IMR-90 (cell line): ENCODE data around the gene MRPL23. TPM values are rescaled to one million over a fixed set of nuclear protein-coding genes. Genes with fewer than 3 reads are reported as not detected.

Experiments
- ATAC-seq: fragments of 200-7000 bp; cut with Tn5 transposase; 2 replicates; pipeline ENCODE4 v1.9.1; 2020; ENCODE audit warnings: low read depth, mild to moderate bottlenecking, moderate library complexity
- BruUV-seq: library from RNA; stranded (reverse); fragments of 400-500 nt; replicated peaks from 2 replicates; lab custom pipeline; 2021; lab: Mats Ljungman, UMichigan
- CTCF ChIA-PET: fragments of 300-600 bp; formaldehyde crosslinking; extraction: SDS; loops from one replicate; lab custom pipeline; 2021; ENCODE audit warnings: antibody characterized with exemption; lab: Yijun Ruan, JAX
- POLR2A ChIA-PET: fragments of 300-600 bp; sonication (Branson Sonifier 250); formaldehyde crosslinking; loops from one replicate; lab custom pipeline; 2022; ENCODE audit warnings: antibody characterized with exemption; ENCODE audit not compliant: unreplicated experiment; lab: Charles Lee
- DNase-seq: peaks from one replicate; pipeline ENCODE4 v3.0.0; 2013
- H2AFZ ChIP-seq: replicated peaks from 2 replicates; pipeline ENCODE3; 2013; ENCODE audit warnings: low read length, mild to moderate bottlenecking; ENCODE audit not compliant: poor library complexity
- H2AK5ac ChIP-seq: 2 replicates; pipeline ENCODE4 v1.6.1; 2013; ENCODE audit warnings: low read depth, low read length, inconsistent platforms
- H2AK9ac ChIP-seq: replicated peaks from 2 replicates; pipeline ENCODE3; 2013; ENCODE audit warnings: mild to moderate bottlenecking, low read depth, low read length, moderate library complexity; ENCODE audit not compliant: poor library complexity
- H2BK120ac ChIP-seq: 2 replicates; pipeline ENCODE4 v1.6.1; 2013; ENCODE audit warnings: low read depth, low read length, inconsistent platforms
- H2BK15ac ChIP-seq: 3 replicates; pipeline ENCODE4 v1.6.1; 2013; ENCODE audit warnings: low read depth, low read length, inconsistent platforms
- H2BK20ac ChIP-seq: 2 replicates; pipeline ENCODE4 v1.6.1; 2013; ENCODE audit warnings: low read depth, mild to moderate bottlenecking, inconsistent platforms, low read length, moderate library complexity
- H2BK5ac ChIP-seq: 2 replicates; pipeline ENCODE4 v1.6.1; 2013; ENCODE audit warnings: mild to moderate bottlenecking, low read depth, low read length, inconsistent platforms; ENCODE audit not compliant: poor library complexity, severe bottlenecking
- H3K14ac ChIP-seq: replicated peaks from 2 replicates; pipeline ENCODE4 v1.6.1; 2013; ENCODE audit warnings: low read depth, low read length, inconsistent platforms
- H3K18ac ChIP-seq: 2 replicates; pipeline ENCODE4 v1.6.1; 2013; ENCODE audit warnings: low read depth, low read length, control low read depth
- H3K23ac ChIP-seq: 2 replicates; pipeline ENCODE4 v1.6.1; 2013; ENCODE audit warnings: low read depth, low read length, inconsistent platforms
- H3K27ac ChIP-seq: 2 replicates; pipeline ENCODE4 v1.5.1; 2013; ENCODE audit warnings: mild to moderate bottlenecking, control low read depth, low read length; ENCODE audit not compliant: insufficient read depth
- H3K27me3 ChIP-seq: 2 replicates; pipeline ENCODE4 v1.6.1; 2013; ENCODE audit warnings: low read length; ENCODE audit not compliant: control insufficient read depth, insufficient read depth
- H3K36me3 ChIP-seq: 2 replicates; pipeline ENCODE4 v1.6.1; 2013; ENCODE audit warnings: low read length, mixed read lengths; ENCODE audit not compliant: control insufficient read depth, insufficient read depth
- H3K4ac ChIP-seq: 2 replicates; pipeline ENCODE4 v1.6.1; 2013; ENCODE audit warnings: low read depth, low read length, inconsistent platforms
- H3K4me1 ChIP-seq: 2 replicates; pipeline ENCODE4 v1.6.1; 2013; ENCODE audit warnings: low read length, mixed read lengths; ENCODE audit not compliant: control insufficient read depth, insufficient read depth
- H3K4me2 ChIP-seq: 2 replicates; pipeline ENCODE4 v1.6.1; 2013; ENCODE audit warnings: low read depth, mild to moderate bottlenecking, control low read depth, low read length, moderate library complexity
- H3K4me3 ChIP-seq: 2 replicates; pipeline ENCODE4 v1.5.1; 2013; ENCODE audit warnings: low read depth, mild to moderate bottlenecking, control low read depth, low read length, moderate library complexity; ENCODE audit not compliant: insufficient read depth
- H3K56ac ChIP-seq: 2 replicates; pipeline ENCODE4 v1.6.1; 2013; ENCODE audit warnings: low read length, inconsistent platforms; ENCODE audit not compliant: insufficient read depth; ENCODE audit errors: extremely low read depth
- H3K79me1 ChIP-seq, 2 experiments: 2 replicates each; pipeline ENCODE4 v1.6.1; 2013; ENCODE audit warnings: low read length in 2 of 2, inconsistent platforms in 1 of 2, low read depth in 1 of 2
- H3K9ac ChIP-seq: 2 replicates; pipeline ENCODE4 v1.6.1; 2013; ENCODE audit warnings: low read depth, low read length, control low read depth
- H3K9me1 ChIP-seq: 2 replicates; pipeline ENCODE4 v1.6.1; 2013; ENCODE audit warnings: low read length, inconsistent platforms; ENCODE audit not compliant: insufficient read depth
- H3K9me3 ChIP-seq: 2 replicates; pipeline ENCODE4 v1.6.1; 2013; ENCODE audit warnings: low read length; ENCODE audit not compliant: control insufficient read depth, insufficient read depth
- H4K20me1 ChIP-seq: 2 replicates; pipeline ENCODE4 v1.6.1; 2013; ENCODE audit warnings: low read length, inconsistent platforms; ENCODE audit not compliant: insufficient read depth
- H4K5ac ChIP-seq: 2 replicates; pipeline ENCODE4 v1.6.1; 2013; ENCODE audit warnings: mild to moderate bottlenecking, low read depth, low read length, control low read depth
- H4K8ac ChIP-seq, 2 experiments: 2 replicates each; pipeline ENCODE4 v1.6.1; 2013; ENCODE audit warnings: low read depth in 2 of 2, low read length in 2 of 2, control low read depth in 1 of 2, inconsistent platforms in 1 of 2
- H4K91ac ChIP-seq: 2 replicates; pipeline ENCODE4 v1.6.1; 2013; ENCODE audit warnings: low read depth, low read length, inconsistent platforms; ENCODE audit not compliant: insufficient read depth
- BHLHE40 ChIP-seq: fragments of 150-350 bp; IDR thresholded peaks from 2 replicates; pipeline ENCODE4 v1.6.1; 2016; ENCODE audit warnings: mild to moderate bottlenecking, low read depth, low read length
- CEBPB ChIP-seq: IDR thresholded peaks from 2 replicates; pipeline ENCODE4 v1.6.1; 2012; ENCODE audit warnings: low read depth, low read length, improper control_type of control experiment
- CHD1 ChIP-seq: IDR thresholded peaks from 2 replicates; pipeline ENCODE4 v1.6.1; 2012; ENCODE audit warnings: low read depth, low read length, improper control_type of control experiment
- FOS ChIP-seq: fragments of 150-350 bp; IDR thresholded peaks from 2 replicates; pipeline ENCODE4 v1.6.1; 2016; ENCODE audit warnings: low read depth, low read length
- MAFK ChIP-seq: IDR thresholded peaks from 2 replicates; pipeline ENCODE4 v1.6.1; 2012; ENCODE audit warnings: low read depth, low read length, improper control_type of control experiment
- MAZ ChIP-seq: IDR thresholded peaks from 2 replicates; pipeline ENCODE4 v1.6.1; 2012; ENCODE audit warnings: low read depth, mild to moderate bottlenecking, low read length, improper control_type of control experiment, moderate library complexity, borderline replicate concordance
- MXI1 ChIP-seq: IDR thresholded peaks from 2 replicates; pipeline ENCODE4 v1.6.1; 2012; ENCODE audit warnings: low read depth, mild to moderate bottlenecking, low read length, moderate library complexity, borderline replicate concordance
- NFE2L2 ChIP-seq: fragments of 150-350 bp; IDR thresholded peaks from 2 replicates; pipeline ENCODE4 v1.6.1; 2016; ENCODE audit warnings: low read depth, mild to moderate bottlenecking, low read length
- POLR2A ChIP-seq: IDR thresholded peaks from 2 replicates; pipeline ENCODE4 v1.6.1; 2012; ENCODE audit warnings: mild to moderate bottlenecking, low read depth, low read length
- RAD21 ChIP-seq: IDR thresholded peaks from 2 replicates; pipeline ENCODE4 v1.6.1; 2012; ENCODE audit warnings: low read length, improper control_type of control experiment
- RCOR1 ChIP-seq: IDR thresholded peaks from 2 replicates; pipeline ENCODE4 v1.6.1; 2012; ENCODE audit warnings: mild to moderate bottlenecking, low read length, improper control_type of control experiment; ENCODE audit not compliant: insufficient replicate concordance
- RFX5 ChIP-seq: IDR thresholded peaks from 2 replicates; pipeline ENCODE4 v1.8.0; 2012; ENCODE audit warnings: low read depth, mild to moderate bottlenecking, low read length, moderate library complexity
- WGBS, 2 experiments: methylation state at CpG; one replicate each; pipeline versions ENCODE4 v1.1.5 to v1.1.7; 2013; ENCODE audit warnings: missing lambda C conversion rate in 2 of 2; ENCODE audit not compliant: insufficient read length in 1 of 2; ENCODE audit errors: extremely low coverage in 2 of 2; 5-methylcytosine and 5-hydroxymethylcytosine counted together
- dilution Hi-C: fragments of 300-500 bp; cut with HindIII; formaldehyde crosslinking; loops from one replicate; pipeline ENCODE4 v1.14.3; 2018; ENCODE audit warnings: low sequenced_read_pairs; ENCODE audit not compliant: unreplicated experiment
- in situ Hi-C: fragments of 300-500 bp; cut with MboI; formaldehyde crosslinking; loops from 3 replicates; pipeline ENCODE4 v1.14.3; 2019; ENCODE audit warnings: low sequenced_read_pairs, inconsistent platforms, mixed read lengths
- intact Hi-C: fragments of 100-400 bp; cut with micrococcal nuclease; formaldehyde crosslinking; loops from 2 replicates; pipeline ENCODE4 v1.10.0; 2022
- polyA plus RNA-seq, 3 experiments: library from polyadenylated mRNA; depleted of rRNA; stranded (reverse); fragments of >200 nt; gene quantifications; 2 replicates each; pipeline ENCODE4 v1.2.3, GENCODE V29; 2012; ENCODE audit warnings: low replicate concordance in 1 of 3
- total RNA-seq: library from RNA; depleted of rRNA; stranded (reverse); fragments of >200 nt; gene quantifications from 2 replicates; pipeline ENCODE4 v1.2.3, GENCODE V29; 2012
- TF ChIP-seq, protein P1 (sequence below): conservative IDR thresholded peaks from 2 replicates; pipeline ENCODE4 v1.5.1; 2012; ENCODE audit warnings: mild to moderate bottlenecking, low read depth, low read length, improper control_type of control experiment
- TF ChIP-seq, protein P2 (sequence below): fragments of 150-350 bp; IDR thresholded peaks from 2 replicates; pipeline ENCODE4 v1.6.1; 2016; ENCODE audit warnings: low read depth, mild to moderate bottlenecking, low read length, moderate library complexity, borderline replicate concordance

Gene MRPL23
- total and polyA plus RNA-seq, 2 of the 4 experiments (the other 2 are of a cell fraction): 68.4 to 114 TPM

DNA sequence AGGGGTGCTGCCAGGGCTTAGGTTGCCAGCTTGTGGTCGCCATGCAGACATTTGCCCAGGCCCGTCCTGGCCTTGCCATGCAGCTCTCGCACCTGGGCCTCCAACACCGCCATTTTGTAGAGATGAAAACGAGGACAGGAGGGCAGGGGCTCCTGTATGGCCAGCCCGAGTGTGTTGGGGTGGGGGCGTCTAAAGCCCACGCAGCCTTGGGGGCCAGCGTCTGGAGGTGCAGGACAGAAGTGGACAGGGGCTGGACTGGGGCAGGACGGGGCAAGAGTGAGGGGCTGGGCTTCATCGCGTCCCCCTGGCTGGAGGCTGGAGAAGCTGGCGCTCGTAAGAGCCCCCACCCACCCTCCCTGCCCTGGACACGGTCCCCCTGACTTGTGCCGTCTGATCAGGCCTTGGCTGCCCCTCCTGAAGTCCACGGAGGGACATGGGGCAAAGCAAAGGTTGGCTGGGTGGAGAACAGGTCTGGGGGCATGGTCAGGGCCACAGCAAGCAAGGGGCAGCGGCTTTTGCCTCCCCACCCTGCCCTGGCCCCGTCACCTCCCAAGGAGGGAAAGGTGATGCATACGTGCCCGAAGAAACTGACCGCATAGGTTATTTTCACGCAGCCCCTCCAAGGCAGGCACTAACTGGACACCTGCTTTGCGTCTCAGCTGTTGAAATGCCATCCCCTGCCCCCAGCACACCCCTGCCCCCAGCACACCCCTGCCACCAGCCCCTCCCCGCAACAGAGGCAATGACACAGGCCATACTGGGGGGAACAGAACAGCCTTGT is 26.8 kb upstream of the MRPL23 start (continued):
- no peak for TF ChIP-seq RFX5

DNA sequence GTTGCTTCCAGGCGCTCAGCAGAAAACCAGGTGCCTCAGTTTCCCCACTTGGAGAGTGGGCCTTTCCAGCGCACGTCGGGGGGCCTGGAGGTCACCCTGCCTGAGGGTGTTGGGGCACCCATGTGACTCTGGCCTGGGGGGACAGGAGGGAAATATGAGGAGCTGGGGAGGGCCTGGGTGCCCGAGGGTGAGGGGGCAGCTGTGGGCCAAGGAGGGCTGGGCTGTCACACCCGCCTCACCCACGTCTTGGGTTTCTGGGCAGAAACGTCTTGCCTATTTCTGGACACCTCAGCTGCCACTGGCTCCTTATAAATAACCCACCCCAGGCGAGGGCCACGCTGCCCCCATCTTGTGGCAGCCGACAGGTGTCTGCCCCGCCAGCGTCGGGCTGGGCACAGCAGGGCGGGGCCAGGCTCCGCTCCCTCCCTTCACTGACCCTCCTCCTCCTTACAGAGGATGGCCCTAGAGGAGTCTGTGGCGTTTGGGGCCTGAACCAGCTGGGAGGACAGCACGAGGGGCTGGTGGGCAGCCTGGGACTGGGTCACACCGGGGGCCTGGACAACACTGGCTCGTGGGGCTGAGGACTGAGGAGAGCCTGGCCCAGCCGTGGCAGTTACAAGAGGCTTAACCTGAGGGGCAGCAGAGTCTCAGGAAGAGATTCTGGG is 26.1 kb upstream of the MRPL23 start:
- no peaks in the 10 kb centered on the region; the same call in 1 of the 2 replicates for H4K20me1 ChIP-seq
- H3K79me1 ChIP-seq: no peaks in the 10 kb centered on the region
- H2BK120ac ChIP-seq: no peak overlapping the region
- DNase-seq (no peak), ATAC-seq (no peak)
- no peaks in the 10 kb centered on the region for H3K9me1 ChIP-seq
- H3K4me1 ChIP-seq: no peaks in the 10 kb centered on the region
- no peak overlapping the region for H3K18ac ChIP-seq
- H3K56ac ChIP-seq: no peak overlapping the region
- no peak overlapping the region for H3K14ac ChIP-seq
- H3K23ac ChIP-seq: no peak overlapping the region
- H2BK20ac ChIP-seq: no peak overlapping the region
- H2AK9ac ChIP-seq: no peak overlapping the region
- H4K91ac ChIP-seq: no peak overlapping the region
- H3K4me3 ChIP-seq: no peak overlapping the region
- no peaks in the 10 kb centered on the region for H3K9me3 ChIP-seq
- in situ Hi-C loops: no loop called here
- dilution Hi-C loops: no loop called here
- intact Hi-C loops: no loop called here
- CTCF ChIA-PET: interaction anchor here (0.7 kb wide), 1 partner anchor 23 kb away, joined by 3 read pairs; no protein-coding TSS in a partner anchor
- no peak overlapping the region for H3K4me2 ChIP-seq
- WGBS, 2 experiments: 85% methylated on average over 6 of the region's 21 CpGs; no CpG with 5 or more reads in 1 of the 2 experiments
- H3K4ac ChIP-seq: no peak overlapping the region
- POLR2A ChIA-PET: no interaction called here
- no peak overlapping the region for H3K9ac ChIP-seq
- H2AFZ ChIP-seq: no peak overlapping the region
- no peak overlapping the region for H4K5ac ChIP-seq
- H3K27me3 ChIP-seq: peaks cover 15% of the 10 kb centered on the region
- H3K27ac ChIP-seq: no peak overlapping the region
- no peak overlapping the region for H4K8ac ChIP-seq
- no peak overlapping the region for H2BK5ac ChIP-seq
- H3K36me3 ChIP-seq: no peaks in the 10 kb centered on the region
- BruUV-seq: no TSS peak
- H2BK15ac ChIP-seq: no peak overlapping the region
- no peak overlapping the region for H2AK5ac ChIP-seq
- TF ChIP-seq POLR2A: no peak
- TF ChIP-seq NFE2L2: no peak
- TF ChIP-seq RCOR1: no peak
- no peak for TF ChIP-seq MAFK
- TF ChIP-seq RAD21: no peak
- TF ChIP-seq, protein P1, sequence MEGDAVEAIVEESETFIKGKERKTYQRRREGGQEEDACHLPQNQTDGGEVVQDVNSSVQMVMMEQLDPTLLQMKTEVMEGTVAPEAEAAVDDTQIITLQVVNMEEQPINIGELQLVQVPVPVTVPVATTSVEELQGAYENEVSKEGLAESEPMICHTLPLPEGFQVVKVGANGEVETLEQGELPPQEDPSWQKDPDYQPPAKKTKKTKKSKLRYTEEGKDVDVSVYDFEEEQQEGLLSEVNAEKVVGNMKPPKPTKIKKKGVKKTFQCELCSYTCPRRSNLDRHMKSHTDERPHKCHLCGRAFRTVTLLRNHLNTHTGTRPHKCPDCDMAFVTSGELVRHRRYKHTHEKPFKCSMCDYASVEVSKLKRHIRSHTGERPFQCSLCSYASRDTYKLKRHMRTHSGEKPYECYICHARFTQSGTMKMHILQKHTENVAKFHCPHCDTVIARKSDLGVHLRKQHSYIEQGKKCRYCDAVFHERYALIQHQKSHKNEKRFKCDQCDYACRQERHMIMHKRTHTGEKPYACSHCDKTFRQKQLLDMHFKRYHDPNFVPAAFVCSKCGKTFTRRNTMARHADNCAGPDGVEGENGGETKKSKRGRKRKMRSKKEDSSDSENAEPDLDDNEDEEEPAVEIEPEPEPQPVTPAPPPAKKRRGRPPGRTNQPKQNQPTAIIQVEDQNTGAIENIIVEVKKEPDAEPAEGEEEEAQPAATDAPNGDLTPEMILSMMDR: no peak
- no peak for TF ChIP-seq MXI1
- TF ChIP-seq CHD1: no peak
- TF ChIP-seq BHLHE40: no peak
- TF ChIP-seq CEBPB: no peak
- no peak for TF ChIP-seq MAZ
- TF ChIP-seq, protein P2, sequence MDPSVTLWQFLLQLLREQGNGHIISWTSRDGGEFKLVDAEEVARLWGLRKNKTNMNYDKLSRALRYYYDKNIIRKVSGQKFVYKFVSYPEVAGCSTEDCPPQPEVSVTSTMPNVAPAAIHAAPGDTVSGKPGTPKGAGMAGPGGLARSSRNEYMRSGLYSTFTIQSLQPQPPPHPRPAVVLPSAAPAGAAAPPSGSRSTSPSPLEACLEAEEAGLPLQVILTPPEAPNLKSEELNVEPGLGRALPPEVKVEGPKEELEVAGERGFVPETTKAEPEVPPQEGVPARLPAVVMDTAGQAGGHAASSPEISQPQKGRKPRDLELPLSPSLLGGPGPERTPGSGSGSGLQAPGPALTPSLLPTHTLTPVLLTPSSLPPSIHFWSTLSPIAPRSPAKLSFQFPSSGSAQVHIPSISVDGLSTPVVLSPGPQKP: no peak
- TF ChIP-seq FOS: no peak
